Measurements from ENCODE around the gene STXBP5L.
A peak's percentile ranks its signal among the peaks of the same experiment; 100 is the strongest.
"Not testable (repeated sequence)": the region's sequence is repeated elsewhere in the genome, so short reads cannot be mapped to it uniquely, and the experiment has no call there.

STXBP5L gene

DNA sequence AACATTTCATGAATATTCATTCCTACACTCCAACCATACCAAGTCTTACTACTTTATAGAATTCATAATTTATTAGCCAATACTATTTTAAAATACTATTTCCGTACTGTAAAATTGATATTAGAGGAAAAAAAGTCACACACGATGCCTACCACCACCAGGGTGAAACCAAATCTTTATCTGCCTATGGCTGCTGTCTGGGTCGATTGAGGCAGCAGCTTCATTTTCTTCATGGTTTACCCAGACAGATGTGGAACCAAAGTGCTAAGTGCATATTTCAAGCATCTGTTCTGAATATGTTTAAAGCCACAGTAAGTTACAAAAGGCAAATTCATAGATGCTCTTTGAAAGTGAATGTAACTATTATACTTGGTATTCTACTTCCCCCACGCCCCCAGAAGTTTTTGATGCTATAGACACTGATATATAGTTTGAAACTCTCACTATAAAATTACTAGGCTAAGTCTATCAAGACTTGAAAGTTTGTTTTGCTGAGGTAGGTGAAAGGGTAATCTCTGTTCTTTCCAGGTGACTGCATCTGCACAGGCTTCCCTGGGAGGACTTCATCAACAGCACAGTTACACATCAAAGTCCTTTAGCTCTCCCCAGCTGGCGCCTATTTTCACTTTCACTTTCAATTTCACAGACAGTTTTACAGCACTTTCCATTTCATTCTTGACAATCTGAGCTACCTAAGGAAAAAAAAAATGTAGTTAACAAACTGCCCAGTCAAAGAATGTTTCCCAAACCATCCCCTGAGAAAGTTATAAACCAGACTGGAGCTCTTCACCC is 523.9 kb downstream of the STXBP5L start:
- peak; percentile 22 for DNase-seq (ENCODE audit: low read depth)

- no peak for DNase-seq (ENCODE audit: low read depth)
These were observed 528.1 kb downstream of the STXBP5L start for GRCh38 chr3:121436074-121436473.

- no peak for DNase-seq (ENCODE audit: low read depth)
These were observed 528.6 kb downstream of the STXBP5L start for GRCh38 chr3:121436641-121437040.

- DNase-seq (ENCODE audit: low read depth), result no peak
These were observed 535.5 kb downstream of the STXBP5L start for GRCh38 chr3:121443456-121443855.

- not testable (repeated sequence) for DNase-seq (ENCODE audit: low read depth)
These were observed 543.7 kb downstream of the STXBP5L start for GRCh38 chr3:121451752-121452151.

DNA sequence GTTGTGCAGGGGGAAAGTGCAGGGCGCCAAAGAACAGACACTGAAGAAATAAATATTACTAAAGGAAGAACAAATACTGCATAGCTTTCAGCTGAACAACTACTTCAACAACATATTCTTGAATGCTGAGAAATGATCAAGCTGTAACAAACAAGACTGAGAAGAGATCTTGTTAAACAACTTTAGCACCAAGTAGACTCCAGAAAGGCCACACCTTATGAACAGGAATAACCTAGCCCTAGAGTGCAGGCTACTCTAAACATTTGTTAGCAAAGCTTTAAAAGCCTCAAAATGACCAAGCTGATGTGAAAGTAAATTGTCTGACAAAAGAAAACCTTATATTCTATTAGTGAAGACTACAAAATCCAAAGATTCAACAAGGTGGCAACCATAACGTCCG is 554.6 kb downstream of the STXBP5L start:
- no peak for DNase-seq (ENCODE audit: low read depth)

- DNase-seq (ENCODE audit: low read depth), result no peak
These were observed 555.7 kb downstream of the STXBP5L start for GRCh38 chr3:121463745-121464144.

- no peak for DNase-seq (ENCODE audit: low read depth)
These were observed 559.1 kb downstream of the STXBP5L start for GRCh38 chr3:121467085-121467484.

DNA sequence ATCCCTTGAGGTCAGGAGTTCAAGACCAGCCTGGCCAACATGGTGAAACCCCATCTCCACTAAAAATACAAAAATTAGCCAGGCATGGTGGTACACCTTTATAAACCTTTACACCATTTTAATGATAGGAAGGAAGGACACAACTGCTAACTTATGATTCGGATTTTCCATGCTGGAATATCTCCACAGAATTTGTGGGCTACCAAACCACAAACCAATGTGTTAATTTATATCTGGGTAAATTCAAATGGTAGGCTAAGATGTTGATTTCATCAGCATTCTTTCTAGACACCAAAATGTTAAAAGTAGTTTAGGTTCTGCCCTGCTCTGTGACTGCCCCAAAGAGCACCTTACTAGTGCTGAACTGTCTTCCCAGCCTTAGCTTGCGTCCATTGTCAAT is 565.0 kb downstream of the STXBP5L start:
- no peak for DNase-seq (ENCODE audit: low read depth)
